ENCODE measurements around the gene ABCA9. TPM values are rescaled to one million over a fixed set of nuclear protein-coding genes. Genes with fewer than 3 reads are reported as not detected.
"Not testable (repeated sequence)": the region's sequence is repeated elsewhere in the genome, so short reads cannot be mapped to it uniquely, and the experiment has no call there.

ABCA9 gene
- total RNA-seq, 1 experiment from 2014 or later = not detected

DNA sequence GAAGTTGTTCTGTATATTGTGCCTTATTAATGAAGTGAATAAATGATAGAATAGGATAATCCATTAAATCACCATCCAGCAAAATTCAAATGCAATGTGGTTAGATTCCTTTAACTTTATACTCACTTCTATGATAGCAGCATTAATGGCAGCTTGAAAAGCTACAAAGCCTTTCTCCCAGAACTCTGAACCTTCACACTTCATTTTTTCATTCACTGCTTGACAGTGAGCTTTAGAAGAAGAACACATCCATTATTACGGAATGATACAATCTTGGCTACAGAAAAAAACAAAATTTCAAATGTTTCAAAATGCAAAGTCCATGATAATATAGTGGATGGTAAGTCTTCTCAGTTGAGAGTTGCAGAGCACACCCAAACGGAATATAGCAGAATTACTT lies 16.4 kb downstream of the ABCA9 start:
- no peak for DNase-seq (ENCODE audit: low spot score)
- in situ Hi-C loops (cut with HindIII; ENCODE audit: low sequenced_read_pairs) = no loop called here

GRCh38 chr17:69043098-69043734 lies 17.5 kb downstream of the ABCA9 start:
- in situ Hi-C loops (cut with HindIII; ENCODE audit: low sequenced_read_pairs) = no loop called here
- DNase-seq (ENCODE audit: low spot score) = no peak

GRCh38 chr17:69042308-69042707 lies 18.4 kb downstream of the ABCA9 start:
- no peak for DNase-seq (ENCODE audit: low spot score)
- in situ Hi-C loops (cut with HindIII; ENCODE audit: low sequenced_read_pairs) = no loop called here

DNA sequence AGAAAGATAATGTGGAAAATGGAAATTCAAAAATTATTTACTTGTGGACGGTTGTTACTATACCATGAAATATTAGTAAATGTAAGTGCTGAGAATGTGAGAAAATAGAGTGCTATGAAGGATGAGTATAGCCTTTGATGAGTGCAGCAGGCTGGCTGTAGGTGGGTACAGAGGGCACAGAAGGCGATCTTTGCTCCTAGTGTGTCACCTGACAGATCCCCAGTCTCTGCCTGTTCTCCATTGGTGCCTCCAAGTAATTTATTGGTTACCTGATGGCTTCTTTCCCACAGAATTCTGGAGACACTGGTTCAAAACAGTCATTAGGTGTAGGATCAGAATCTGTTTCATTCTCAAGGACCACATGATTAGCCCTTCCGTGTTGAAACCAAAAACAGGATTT lies 28.9 kb downstream of the ABCA9 start:
- in situ Hi-C loops (cut with HindIII; ENCODE audit: low sequenced_read_pairs) = no loop called here
- no peak for DNase-seq (ENCODE audit: low spot score)

GRCh38 chr17:69030169-69030568 lies 30.6 kb downstream of the ABCA9 start:
- no peak for DNase-seq (ENCODE audit: low spot score)
- in situ Hi-C loops (cut with HindIII; ENCODE audit: low sequenced_read_pairs) = no loop called here

DNA sequence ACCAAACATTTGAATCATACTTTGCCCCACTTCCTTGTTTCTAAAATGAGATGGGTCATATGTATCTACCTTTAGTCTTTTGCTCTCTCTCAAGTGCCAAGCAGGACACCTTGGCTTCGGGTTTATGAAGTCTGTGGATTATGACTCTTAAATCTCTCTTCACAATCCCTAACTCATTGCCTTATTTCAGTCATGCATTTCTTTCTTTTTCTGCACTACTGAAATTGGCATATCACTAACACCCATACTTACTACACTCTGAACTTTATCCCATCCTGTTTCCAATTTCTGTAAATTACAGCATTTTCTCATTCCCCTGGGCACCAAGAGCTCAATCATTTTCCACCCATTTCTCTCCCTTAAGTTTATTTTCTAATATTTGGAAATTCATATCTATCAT lies 42.0 kb downstream of the ABCA9 start:
- no peak for DNase-seq (ENCODE audit: low spot score)
- in situ Hi-C loops (cut with HindIII; ENCODE audit: low sequenced_read_pairs) = no loop called here

- in situ Hi-C loops (cut with HindIII; ENCODE audit: low sequenced_read_pairs) = no loop called here
Observed at GRCh38 chr17:69018022-69018615, 42.6 kb downstream of the ABCA9 start.

DNA sequence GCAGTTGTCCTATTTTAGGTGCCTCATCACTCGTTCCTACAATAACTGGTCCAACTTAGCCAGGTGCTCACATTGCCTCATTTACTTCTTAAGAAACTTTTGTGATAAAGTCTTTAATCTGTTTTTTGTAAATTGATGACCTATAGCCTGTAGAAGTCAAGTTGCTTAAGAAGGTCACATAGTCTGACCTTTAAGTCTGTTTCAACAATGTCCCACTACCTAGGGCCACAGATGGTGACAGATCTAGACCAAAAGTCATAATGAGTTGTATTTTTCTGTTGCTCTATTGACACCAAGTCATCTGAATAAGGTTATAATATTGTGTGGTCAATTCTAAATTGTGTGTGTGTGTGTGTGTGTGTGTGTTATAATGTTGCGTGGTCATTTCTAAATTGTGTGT lies 45.1 kb downstream of the ABCA9 start:
- in situ Hi-C loops (cut with HindIII; ENCODE audit: low sequenced_read_pairs) = no loop called here
- no peak for DNase-seq (ENCODE audit: low spot score)

More at GRCh38 chr17:69018022-69018615, 42.6 kb downstream of the ABCA9 start:
- DNase-seq (ENCODE audit: low spot score) = no peak

GRCh38 chr17:69012895-69013805 lies 47.6 kb downstream of the ABCA9 start:
- in situ Hi-C loops (cut with HindIII; ENCODE audit: low sequenced_read_pairs) = no loop called here
- DNase-seq (ENCODE audit: low spot score) = no peak

GRCh38 chr17:69009930-69010329 lies 50.8 kb downstream of the ABCA9 start:
- in situ Hi-C loops (cut with HindIII; ENCODE audit: low sequenced_read_pairs) = no loop called here
- DNase-seq (ENCODE audit: low spot score) = no peak

DNA sequence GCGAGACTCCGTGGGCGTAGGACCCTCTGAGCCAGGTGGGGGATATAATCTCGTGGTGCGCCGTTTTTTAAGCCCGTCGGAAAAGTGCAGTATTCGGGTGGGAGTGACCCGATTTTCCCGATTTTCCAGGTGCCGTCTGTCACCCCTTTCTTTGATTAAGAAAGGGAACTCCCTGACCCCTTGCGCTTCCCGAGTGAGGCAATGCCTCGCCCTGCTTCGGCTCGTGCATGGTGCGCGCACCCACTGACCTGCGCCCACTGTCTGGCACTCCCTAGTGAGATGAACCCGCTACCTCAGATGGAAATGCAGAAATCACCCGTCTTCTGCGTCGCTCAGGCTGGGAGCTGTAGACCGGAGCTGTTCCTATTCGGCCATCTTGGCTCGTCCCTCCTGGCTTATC lies 56.0 kb downstream of the ABCA9 start:
- in situ Hi-C loops (cut with HindIII; ENCODE audit: low sequenced_read_pairs); DNase-seq (ENCODE audit: low spot score): not testable (repeated sequence)

DNA sequence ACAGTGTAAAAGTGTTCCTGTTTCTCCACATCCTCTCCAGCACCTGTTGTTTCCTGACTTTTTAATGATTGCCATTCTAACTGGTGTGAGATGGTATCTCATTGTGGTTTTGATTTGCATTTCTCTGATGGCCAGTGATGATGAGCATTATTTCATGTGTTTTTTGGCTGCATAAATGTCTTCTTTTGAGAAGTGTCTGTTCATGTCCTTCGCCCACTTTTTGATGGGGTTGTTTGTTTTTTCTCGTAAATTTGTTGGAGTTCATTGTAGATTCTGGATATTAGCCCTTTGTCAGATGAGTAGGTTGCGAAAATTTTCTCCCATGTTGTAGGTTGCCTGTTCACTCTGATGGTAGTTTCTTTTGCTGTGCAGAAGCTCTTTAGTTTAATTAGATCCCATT lies 61.0 kb downstream of the ABCA9 start:
- in situ Hi-C loops (cut with HindIII; ENCODE audit: low sequenced_read_pairs); DNase-seq (ENCODE audit: low spot score): not testable (repeated sequence)

- no peak for DNase-seq (ENCODE audit: low spot score)
- in situ Hi-C loops (cut with HindIII; ENCODE audit: low sequenced_read_pairs) = no loop called here
Observed at GRCh38 chr17:68993112-68993511, 67.6 kb downstream of the ABCA9 start.

DNA sequence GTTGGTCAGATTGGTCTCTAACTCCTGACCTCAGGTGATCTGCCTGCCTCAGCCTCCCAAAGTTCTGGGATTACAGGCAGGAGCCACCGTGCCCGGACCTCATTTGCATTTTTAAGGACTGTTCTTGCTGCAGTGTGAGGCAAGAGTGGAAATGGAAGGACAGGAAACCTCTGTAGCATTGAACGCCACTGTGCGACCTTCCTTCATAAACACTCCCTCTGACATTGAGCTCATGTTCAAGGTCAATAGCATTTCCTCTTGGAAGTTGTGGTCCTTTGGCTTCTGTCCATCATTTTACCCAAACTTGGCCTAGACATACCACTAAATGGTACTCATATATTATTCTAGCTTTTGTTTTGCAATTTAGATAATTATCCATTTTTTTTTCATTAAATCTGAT lies 72.8 kb downstream of the ABCA9 start:
- in situ Hi-C loops (cut with HindIII; ENCODE audit: low sequenced_read_pairs) = no loop called here
- DNase-seq (ENCODE audit: low spot score) = no peak

DNA sequence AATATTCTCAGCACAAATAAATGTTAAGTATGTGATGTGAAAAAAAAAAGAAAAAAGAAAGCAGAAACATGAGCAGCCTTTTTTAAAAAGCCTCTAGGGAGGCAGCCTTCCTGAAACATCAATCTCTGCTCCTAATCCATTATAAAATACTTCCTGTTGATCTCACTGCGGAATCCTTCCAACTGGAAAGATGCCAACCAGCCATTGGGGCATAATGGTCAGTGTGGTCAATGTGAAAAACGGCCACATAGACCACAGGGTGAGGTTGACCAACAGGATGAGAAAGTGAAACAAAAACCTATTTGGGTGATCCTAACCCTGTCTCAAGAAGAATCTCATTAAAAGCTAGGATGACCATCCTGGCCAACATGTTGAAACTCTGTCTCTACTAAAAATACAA lies 79.4 kb downstream of the ABCA9 start:
- DNase-seq (ENCODE audit: low spot score) = no peak
- in situ Hi-C loops (cut with HindIII; ENCODE audit: low sequenced_read_pairs) = no loop called here

DNA sequence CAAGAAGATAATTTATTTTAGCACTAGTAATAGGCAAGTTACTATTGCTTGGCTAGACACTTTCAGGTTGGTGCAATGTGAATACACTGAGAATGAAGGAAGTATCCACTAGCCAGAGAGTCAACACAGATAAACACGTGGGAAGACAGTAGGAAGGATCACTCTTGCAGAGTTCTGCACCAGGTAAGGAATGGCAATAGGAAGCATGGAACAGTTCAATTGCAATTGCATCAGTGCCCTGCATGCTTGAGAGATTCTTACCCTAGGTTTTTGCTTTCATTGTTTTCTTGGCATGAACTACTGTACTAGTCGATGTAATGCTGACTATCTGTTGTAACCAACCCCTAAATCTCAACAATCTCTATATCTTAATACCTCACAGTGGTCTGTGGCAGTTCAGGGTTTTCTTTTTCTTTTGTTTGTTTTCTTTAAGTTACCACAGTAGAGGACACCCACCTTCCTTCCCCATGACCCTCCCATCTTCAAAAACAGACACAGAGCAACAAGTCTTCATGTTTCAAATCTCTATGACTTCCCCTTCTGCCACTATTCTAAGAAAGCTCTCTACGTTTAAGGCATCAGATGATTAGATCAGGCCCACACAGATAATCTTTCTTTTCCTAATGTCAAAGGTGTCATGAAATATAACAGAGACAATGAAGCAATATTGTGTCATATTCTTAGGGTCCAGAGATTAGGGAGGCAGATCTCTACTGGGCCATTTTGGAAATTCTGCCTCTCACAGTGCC lies 87.5 kb downstream of the ABCA9 start:
- no peak for DNase-seq (ENCODE audit: low spot score)
- in situ Hi-C loops (cut with HindIII; ENCODE audit: low sequenced_read_pairs) = no loop called here

DNA sequence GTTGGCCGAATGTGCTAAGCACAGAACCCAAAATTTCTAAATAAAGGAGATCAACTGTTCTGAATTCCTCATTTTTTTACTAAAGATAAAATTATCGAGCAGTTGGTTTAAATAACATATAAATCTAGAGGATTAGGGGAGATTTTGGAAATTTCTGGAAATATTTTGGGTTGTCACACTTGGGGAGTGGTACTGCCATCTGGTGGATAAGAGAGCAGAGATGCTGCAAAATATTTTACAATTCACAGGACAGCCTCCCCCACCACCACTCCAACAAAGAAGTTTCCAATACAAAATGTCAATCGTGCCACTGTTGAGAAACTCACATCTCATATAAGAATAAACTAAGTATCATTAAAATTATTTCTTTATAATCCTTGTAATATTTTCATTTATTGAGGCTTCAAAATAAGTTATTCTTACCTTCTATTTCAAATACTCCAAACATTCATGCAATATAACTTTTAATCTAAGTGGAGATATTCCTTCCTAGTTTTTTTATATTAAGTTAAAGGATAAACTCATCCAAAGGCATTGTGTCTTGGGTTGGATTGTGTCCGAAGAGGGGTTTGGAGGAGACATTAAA lies 88.5 kb downstream of the ABCA9 start:
- DNase-seq (ENCODE audit: low spot score) = peak; percentile 25
- in situ Hi-C loops (cut with HindIII; ENCODE audit: low sequenced_read_pairs) = no loop called here

- in situ Hi-C loops (cut with HindIII; ENCODE audit: low sequenced_read_pairs) = no loop called here
- DNase-seq (ENCODE audit: low spot score) = no peak
Observed at GRCh38 chr17:68969101-68969500, 91.6 kb downstream of the ABCA9 start.

- in situ Hi-C loops (cut with HindIII; ENCODE audit: low sequenced_read_pairs) = no loop called here
- DNase-seq (ENCODE audit: low spot score) = no peak
Observed at GRCh38 chr17:68963958-68964357, 96.8 kb downstream of the ABCA9 start.
